Nasal cavity respiratory epithelium epithelial cell of viscerocranial mucosa (primary cell): ENCODE data around the gene SYT4. TPM values are rescaled to one million over a fixed set of nuclear protein-coding genes. Genes with fewer than 3 reads are reported as not detected.

Experiments used
- total RNA-seq: library from RNA; depleted of rRNA; stranded (reverse); fragments of >200 nt; gene quantifications from 2 replicates; pipeline ENCODE4 v1.2.3, GENCODE V29; 2014

The SYT4 gene, protein sequence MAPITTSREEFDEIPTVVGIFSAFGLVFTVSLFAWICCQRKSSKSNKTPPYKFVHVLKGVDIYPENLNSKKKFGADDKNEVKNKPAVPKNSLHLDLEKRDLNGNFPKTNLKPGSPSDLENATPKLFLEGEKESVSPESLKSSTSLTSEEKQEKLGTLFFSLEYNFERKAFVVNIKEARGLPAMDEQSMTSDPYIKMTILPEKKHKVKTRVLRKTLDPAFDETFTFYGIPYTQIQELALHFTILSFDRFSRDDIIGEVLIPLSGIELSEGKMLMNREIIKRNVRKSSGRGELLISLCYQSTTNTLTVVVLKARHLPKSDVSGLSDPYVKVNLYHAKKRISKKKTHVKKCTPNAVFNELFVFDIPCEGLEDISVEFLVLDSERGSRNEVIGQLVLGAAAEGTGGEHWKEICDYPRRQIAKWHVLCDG
- not detected in 2 replicates for total RNA-seq

DNA sequence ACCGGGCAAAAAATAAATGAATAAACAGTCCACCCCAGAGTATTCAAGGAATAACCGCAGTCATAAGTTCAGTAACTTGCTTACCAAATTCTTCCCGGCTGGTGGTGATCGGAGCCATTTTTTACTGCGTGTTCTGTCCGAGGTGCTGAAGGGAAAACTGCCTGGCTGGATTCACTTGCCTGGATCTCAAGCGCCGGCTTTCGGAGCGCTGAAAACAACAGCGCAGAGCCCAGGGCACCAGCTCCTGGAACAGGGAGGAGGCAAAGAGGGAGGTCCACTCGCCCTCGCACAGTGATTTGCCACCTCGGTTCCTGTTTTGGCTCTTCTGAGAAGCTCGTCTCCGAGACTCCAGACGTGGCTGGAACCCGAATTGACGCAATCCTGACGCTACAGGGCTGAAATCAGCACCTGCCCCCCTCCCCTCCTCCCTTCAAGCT is at the start of gene SYT4:
Gene SYT4 (minus strand): TSS at position 327 of the 437 bp plus-strand sequence. CDS start 209 bp downstream, at position 118.

Other genes with a start within 250 kb of the SYT4 start
- not detected in 2 replicates for gene RIT2, start 161.8 kb downstream of the SYT4 start, total RNA-seq